B cell (primary cell): Measurements from ENCODE around the gene NBEA.

Experiments
- CTCF ChIP-seq: fragments of 200-600 bp; IDR thresholded peaks from one replicate; pipeline ENCODE4 v1.8.0; 2022; ENCODE audit warnings: antibody characterized with exemption, mild to moderate bottlenecking
- EZH2 ChIP-seq: IDR thresholded peaks from 2 replicates; pipeline ENCODE4 v1.6.1; 2012; ENCODE audit warnings: borderline replicate concordance, low read depth, mild to moderate bottlenecking, moderate library complexity, low read length; ENCODE audit not compliant: insufficient read depth, poor library complexity, severe bottlenecking

DNA sequence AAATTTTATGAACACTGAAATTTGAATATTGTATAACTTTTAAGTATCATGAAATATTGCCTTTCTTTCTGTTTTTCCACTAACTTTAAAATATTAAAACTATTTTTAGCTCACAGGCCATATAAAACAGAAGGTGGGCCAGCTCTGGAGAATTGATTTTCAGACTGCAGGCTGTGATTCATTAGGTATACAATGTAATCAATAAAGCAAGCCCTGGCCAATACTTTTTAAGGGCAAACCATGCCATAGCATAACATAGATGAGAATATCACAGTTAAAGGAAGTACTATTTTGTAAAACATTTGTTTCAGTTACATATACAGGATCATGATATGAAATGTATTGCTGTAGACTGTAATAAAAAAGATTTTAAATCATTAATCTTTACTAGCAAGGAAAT, 336.8 kb downstream of the NBEA start:
- no peak for TF ChIP-seq CTCF
- no peak for TF ChIP-seq EZH2
